Lung (tissue), 12 donors: ENCODE data around the gene ASB8. TPM values are rescaled to one million over a fixed set of nuclear protein-coding genes. Genes with fewer than 3 reads are reported as not detected.
A peak's percentile ranks its signal among the peaks of the same experiment; 100 is the strongest.

Source experiments
- ATAC-seq: fragments of 200-7000 bp; cut with Tn5 transposase; one replicate; pipeline ENCODE4 v1.9.1; 2020; ENCODE audit warnings: moderate number of reproducible peaks; ENCODE audit not compliant: insufficient read depth, low FRiP score
- DNase-seq, 3 donors: peaks; one replicate each; pipeline ENCODE4 v3.0.0-alpha.2; 2013 to 2017
- H3K27ac ChIP-seq, 2 donors: one replicate each; pipeline ENCODE4 v1.5.1; 2013; ENCODE audit warnings: mild to moderate bottlenecking in 2 of 2, moderate library complexity in 2 of 2, control low read depth in 1 of 2, inconsistent platforms in 1 of 2, low read depth in 1 of 2, low read length in 1 of 2
- H3K27me3 ChIP-seq, 3 donors: one replicate each; pipeline ENCODE4 v1.5.1; 2013; ENCODE audit warnings: low read length in 2 of 3; ENCODE audit not compliant: control insufficient read depth in 3 of 3, insufficient read depth in 3 of 3
- H3K36me3 ChIP-seq, 4 donors: one replicate each; pipeline ENCODE4 v1.5.1; 2013; ENCODE audit warnings: low read length in 4 of 4, mild to moderate bottlenecking in 1 of 4, moderate library complexity in 1 of 4; ENCODE audit not compliant: control insufficient read depth in 4 of 4, insufficient read depth in 4 of 4
- H3K4me1 ChIP-seq, 5 donors: one replicate each; pipeline ENCODE4 v1.5.1; 2013; ENCODE audit warnings: low read length in 5 of 5, mild to moderate bottlenecking in 2 of 5, moderate library complexity in 1 of 5; ENCODE audit not compliant: control insufficient read depth in 5 of 5, insufficient read depth in 5 of 5
- H3K4me3 ChIP-seq: one replicate; pipeline ENCODE4 v1.5.1; 2013; ENCODE audit warnings: mild to moderate bottlenecking, control low read depth, moderate library complexity
- H3K9ac ChIP-seq, 2 donors: one replicate each; pipeline ENCODE4 v1.5.1; 2013; ENCODE audit warnings: low read length in 2 of 2, control low read depth in 1 of 2; ENCODE audit not compliant: insufficient read depth in 1 of 2
- H3K9me3 ChIP-seq, 4 donors: one replicate each; pipeline ENCODE4 v1.5.1; 2013; ENCODE audit warnings: low read length in 3 of 4, mild to moderate bottlenecking in 1 of 4, moderate library complexity in 1 of 4; ENCODE audit not compliant: control insufficient read depth in 4 of 4, insufficient read depth in 3 of 4
- CTCF ChIP-seq: IDR thresholded peaks from 2 replicates; pipeline ENCODE4 v1.5.1; 2012; ENCODE audit warnings: mild to moderate bottlenecking; ENCODE audit errors: control extremely low read depth, extremely low read depth
- WGBS, 2 donors: extraction: QIAGEN DNeasy Blood & Tissue Kit; methylation state at CpG; one replicate each; pipeline ENCODE4 v1.1.7; 2013; 5-methylcytosine and 5-hydroxymethylcytosine counted together
- polyA plus RNA-seq, 2 donors: library from polyadenylated mRNA; stranded (reverse); fragments of 200-250 nt; gene quantifications; one replicate each; pipeline ENCODE4 v1.2.1, GENCODE V29; 2013
- total RNA-seq, 2 donors: library from RNA; depleted of rRNA in 1 of 2; stranded (reverse); fragments of >200 nt in 1 of 2; gene quantifications; one replicate each; pipeline ENCODE4 v1.2.1, GENCODE V29; 2014 to 2021
- donor health status: control.
- donor health status: control.
- donor health status: Bipolar disorder and iron deficiency.
- donor health status: healthy.
- donor health status: DM: yes; HTN: yes; CAD: no.

The ASB8 gene
- total and polyA plus RNA-seq, 4 donors, result 12.0 to 55.1 (median 26.9) TPM

GRCh38 chr12:48122065-48122834, 35.1 kb downstream of the ASB8 start:
- no peak for DNase-seq
- ATAC-seq, result no peak
- H3K27ac ChIP-seq, result peak overlapping the region in 1 of 2 donors; percentile 66
- H3K36me3 ChIP-seq, result peaks cover 2 to 22% (median 7%) of the 10 kb centered on the region in 4 donors
- H3K27me3 ChIP-seq, result no peaks in the 10 kb centered on the region
- H3K9ac ChIP-seq, result no peak overlapping the region
- H3K4me3 ChIP-seq, result no peak overlapping the region
- no peak for TF ChIP-seq CTCF
- WGBS, 2 donors, result 76 to 83% methylated on average over 2 of the region's 2 CpGs
- H3K4me1 ChIP-seq, result peaks cover 0 to 18% (median 4%) of the 10 kb centered on the region in 5 donors
- H3K9me3 ChIP-seq, result peaks cover 0 to 2% (median 0%) of the 10 kb centered on the region in 4 donors

- Histone ChIP-seq H3K36me3 (peaks cover 1 to 17% (median 6%) of the 10 kb centered on the region in 4 donors), H3K27ac (peak overlapping the region in 1 of 2 donors; percentile 66), H3K4me1 (peaks cover 0 to 11% (median 4%) of the 10 kb centered on the region in 5 donors), H3K4me3 (no peak overlapping the region), H3K9ac (no peak overlapping the region), H3K27me3 (no peaks in the 10 kb centered on the region), H3K9me3 (peaks cover 0 to 2% (median 0%) of the 10 kb centered on the region in 4 donors)
- DNase-seq (no peak), ATAC-seq (no peak)
- 96 to 100% methylated on average over 1 of the region's 1 CpG for WGBS, 2 donors
- TF ChIP-seq CTCF, result no peak
These were observed 35.8 kb downstream of the ASB8 start for GRCh38 chr12:48121522-48121921.

GRCh38 chr12:48119834-48120195, 37.5 kb downstream of the ASB8 start:
- WGBS, 2 donors, result 20 to 21% methylated on average over 5 of the region's 5 CpGs
- Histone ChIP-seq H3K36me3 (peaks cover 0 to 17% (median 5%) of the 10 kb centered on the region in 4 donors), H3K27me3 (no peaks in the 10 kb centered on the region), H3K9ac (peak overlapping the region in 1 of 2 donors; percentile 73), H3K9me3 (peaks cover 0 to 2% (median 0%) of the 10 kb centered on the region in 4 donors), H3K27ac (peak overlapping the region in 1 of 2 donors; percentile 76), H3K4me3 (peak overlapping the region; percentile 79), H3K4me1 (peaks cover 0 to 8% (median 4%) of the 10 kb centered on the region in 5 donors)
- no peak for DNase-seq
- TF ChIP-seq CTCF, result no peak
- no peak for ATAC-seq
